ENCODE measurements around the gene MASTL. TPM values are rescaled to one million over a fixed set of nuclear protein-coding genes. Genes with fewer than 3 reads are reported as not detected.
A peak's percentile ranks its signal among the peaks of the same experiment; 100 is the strongest.

Gene MASTL
- total and polyA plus RNA-seq, 2 donors (not counting 1 experiment from before 2014, with no cell fraction given) = 5.9 to 9.2 TPM

- Histone ChIP-seq H3K4me2 (ENCODE audit: extremely low read depth, insufficient read depth, low read length) (no peak overlapping the region), H3K4me3 (replicated peaks in 1 of 4; ENCODE audit: control extremely low read depth in 1 of 4, insufficient read depth in 1 of 4, low read depth in 3 of 4, low read length in 4 of 4) (no peak overlapping the region), H3K4me1 (ENCODE audit: control insufficient read depth, extremely low read depth, insufficient read depth, low read length) (no peaks in the 10 kb centered on the region), H3K9ac (ENCODE audit: insufficient read depth, low read length) (no peak overlapping the region), H4K20me1 (ENCODE audit: control insufficient read depth, extremely low read depth, insufficient read depth, low read length) (no peaks in the 10 kb centered on the region), H3K79me2 (ENCODE audit: control insufficient read depth, insufficient read depth, low read length) (peaks cover 62% of the 10 kb centered on the region), H3K27me3 (ENCODE audit: control insufficient read depth, insufficient read depth, low read length) (no peaks in the 10 kb centered on the region), H3K27ac (ENCODE audit: insufficient read depth, low read length) (no peak overlapping the region), H3K36me3 (ENCODE audit: control insufficient read depth, insufficient read depth, low read length) (peaks cover 4% of the 10 kb centered on the region), H2AFZ (ENCODE audit: low read length) (no peak overlapping the region), H3K9me3 (ENCODE audit: control insufficient read depth, insufficient read depth, low read depth, low read length) (no peaks in the 10 kb centered on the region)
- no peak for TF ChIP-seq EZH2 (IDR thresholded peaks at IDR 0.05; ENCODE audit: low read length, missing control alignments)
- TF ChIP-seq, protein P1, sequence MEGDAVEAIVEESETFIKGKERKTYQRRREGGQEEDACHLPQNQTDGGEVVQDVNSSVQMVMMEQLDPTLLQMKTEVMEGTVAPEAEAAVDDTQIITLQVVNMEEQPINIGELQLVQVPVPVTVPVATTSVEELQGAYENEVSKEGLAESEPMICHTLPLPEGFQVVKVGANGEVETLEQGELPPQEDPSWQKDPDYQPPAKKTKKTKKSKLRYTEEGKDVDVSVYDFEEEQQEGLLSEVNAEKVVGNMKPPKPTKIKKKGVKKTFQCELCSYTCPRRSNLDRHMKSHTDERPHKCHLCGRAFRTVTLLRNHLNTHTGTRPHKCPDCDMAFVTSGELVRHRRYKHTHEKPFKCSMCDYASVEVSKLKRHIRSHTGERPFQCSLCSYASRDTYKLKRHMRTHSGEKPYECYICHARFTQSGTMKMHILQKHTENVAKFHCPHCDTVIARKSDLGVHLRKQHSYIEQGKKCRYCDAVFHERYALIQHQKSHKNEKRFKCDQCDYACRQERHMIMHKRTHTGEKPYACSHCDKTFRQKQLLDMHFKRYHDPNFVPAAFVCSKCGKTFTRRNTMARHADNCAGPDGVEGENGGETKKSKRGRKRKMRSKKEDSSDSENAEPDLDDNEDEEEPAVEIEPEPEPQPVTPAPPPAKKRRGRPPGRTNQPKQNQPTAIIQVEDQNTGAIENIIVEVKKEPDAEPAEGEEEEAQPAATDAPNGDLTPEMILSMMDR (conservative IDR thresholded peaks at IDR 0.05 in 1 of 2, IDR thresholded peaks at IDR 0.05 in 1 of 2; ENCODE audit: low read depth in 1 of 2, low read length in 2 of 2) = no peak
- DNase-seq (ENCODE audit: low read depth in 2 of 2) = no peak
Observed at GRCh38 chr10:27147701-27148100, 7.5 kb upstream of the MASTL start.

GRCh38 chr10:27150261-27150660 lies 4.9 kb upstream of the MASTL start:
- TF ChIP-seq, protein P1 (conservative IDR thresholded peaks at IDR 0.05 in 1 of 2, IDR thresholded peaks at IDR 0.05 in 1 of 2; ENCODE audit: low read depth in 1 of 2, low read length in 2 of 2) = no peak
- TF ChIP-seq EZH2 (IDR thresholded peaks at IDR 0.05; ENCODE audit: low read length, missing control alignments) = no peak
- H3K9me3 ChIP-seq (ENCODE audit: control insufficient read depth, insufficient read depth, low read depth, low read length) = no peaks in the 10 kb centered on the region
- DNase-seq (ENCODE audit: low read depth in 2 of 2) = no peak
- H3K4me2 ChIP-seq (ENCODE audit: extremely low read depth, insufficient read depth, low read length) = no peak overlapping the region
- H3K36me3 ChIP-seq (ENCODE audit: control insufficient read depth, insufficient read depth, low read length) = peaks cover 4% of the 10 kb centered on the region
- no peak overlapping the region for H3K9ac ChIP-seq (ENCODE audit: insufficient read depth, low read length)
- H4K20me1 ChIP-seq (ENCODE audit: control insufficient read depth, extremely low read depth, insufficient read depth, low read length) = no peaks in the 10 kb centered on the region
- H3K4me1 ChIP-seq (ENCODE audit: control insufficient read depth, extremely low read depth, insufficient read depth, low read length) = no peaks in the 10 kb centered on the region
- no peak overlapping the region for H3K4me3 ChIP-seq (replicated peaks in 1 of 4; ENCODE audit: control extremely low read depth in 1 of 4, insufficient read depth in 1 of 4, low read depth in 3 of 4, low read length in 4 of 4)
- no peak overlapping the region for H2AFZ ChIP-seq (ENCODE audit: low read length)
- H3K27ac ChIP-seq (ENCODE audit: insufficient read depth, low read length) = no peak overlapping the region
- no peaks in the 10 kb centered on the region for H3K27me3 ChIP-seq (ENCODE audit: control insufficient read depth, insufficient read depth, low read length)
- peaks cover 77% of the 10 kb centered on the region for H3K79me2 ChIP-seq (ENCODE audit: control insufficient read depth, insufficient read depth, low read length)

DNA sequence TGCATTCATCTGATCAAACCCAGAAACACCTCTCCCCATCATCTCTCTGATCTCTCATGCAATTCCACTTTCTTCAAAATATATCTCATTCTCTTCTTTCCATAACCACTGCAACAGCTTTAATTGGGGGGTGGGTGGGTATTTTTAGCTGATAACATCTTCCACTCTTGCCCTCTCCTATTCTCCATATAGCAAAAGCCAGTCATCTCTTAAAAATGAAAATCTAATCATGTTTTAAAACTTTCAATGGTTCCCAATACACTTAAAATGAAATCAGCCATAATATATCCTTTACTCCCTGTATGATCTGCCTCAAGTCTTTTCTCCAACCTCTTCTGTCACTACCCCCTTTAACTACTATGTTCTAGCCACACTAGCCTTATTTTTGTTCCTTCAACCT lies 2.5 kb upstream of the MASTL start:
- no peaks in the 10 kb centered on the region for H4K20me1 ChIP-seq (ENCODE audit: control insufficient read depth, extremely low read depth, insufficient read depth, low read length)
- H3K9ac ChIP-seq (ENCODE audit: insufficient read depth, low read length) = no peak overlapping the region
- peak overlapping the region; percentile 88 for H3K4me2 ChIP-seq (ENCODE audit: extremely low read depth, insufficient read depth, low read length)
- no peak overlapping the region for H2AFZ ChIP-seq (ENCODE audit: low read length)
- H3K9me3 ChIP-seq (ENCODE audit: control insufficient read depth, insufficient read depth, low read depth, low read length) = no peaks in the 10 kb centered on the region
- H3K4me3 ChIP-seq (replicated peaks in 1 of 4; ENCODE audit: control extremely low read depth in 1 of 4, insufficient read depth in 1 of 4, low read depth in 3 of 4, low read length in 4 of 4) = peak overlapping the region; percentile 89 to 98 (median 94)
- no peaks in the 10 kb centered on the region for H3K4me1 ChIP-seq (ENCODE audit: control insufficient read depth, extremely low read depth, insufficient read depth, low read length)
- H3K36me3 ChIP-seq (ENCODE audit: control insufficient read depth, insufficient read depth, low read length) = peaks cover 1% of the 10 kb centered on the region
- H3K79me2 ChIP-seq (ENCODE audit: control insufficient read depth, insufficient read depth, low read length) = peaks cover 75% of the 10 kb centered on the region
- no peaks in the 10 kb centered on the region for H3K27me3 ChIP-seq (ENCODE audit: control insufficient read depth, insufficient read depth, low read length)
- no peak overlapping the region for H3K27ac ChIP-seq (ENCODE audit: insufficient read depth, low read length)
- no peak for DNase-seq (ENCODE audit: low read depth in 2 of 2)
- no peak for TF ChIP-seq EZH2 (IDR thresholded peaks at IDR 0.05; ENCODE audit: low read length, missing control alignments)
- TF ChIP-seq, protein P1 (conservative IDR thresholded peaks at IDR 0.05 in 1 of 2, IDR thresholded peaks at IDR 0.05 in 1 of 2; ENCODE audit: low read depth in 1 of 2, low read length in 2 of 2) = no peak

Measured in fibroblast of lung (primary cell).